PFSK-1 (cell line): ENCODE data around the gene PTPDC1.

Experiments
- FOXP2 ChIP-seq: optimal IDR thresholded peaks from 2 replicates; pipeline ENCODE3; 2011; ENCODE audit warnings: borderline replicate concordance, control low read depth, inconsistent platforms; ENCODE audit not compliant: insufficient read depth; ENCODE audit errors: extremely low read length, extremely low read depth
- POLR2AphosphoS5 ChIP-seq: IDR thresholded peaks from 2 replicates; pipeline ENCODE4 v1.6.1; 2012; ENCODE audit warnings: low read depth, mild to moderate bottlenecking, control low read depth, low read length, moderate library complexity
- REST ChIP-seq, 2 experiments: IDR thresholded peaks; 2 replicates each; pipeline versions ENCODE4 v1.6.1 to v1.8.0; 2011 to 2012; ENCODE audit warnings: low read depth in 2 of 2, low read length in 2 of 2, control low read depth in 1 of 2, inconsistent platforms in 1 of 2, mild to moderate bottlenecking in 1 of 2, moderate library complexity in 1 of 2; ENCODE audit not compliant: insufficient read depth in 1 of 2
- SIN3A ChIP-seq: IDR thresholded peaks from 2 replicates; pipeline ENCODE4 v1.6.1; 2012; ENCODE audit warnings: mild to moderate bottlenecking, low read length, moderate library complexity, borderline replicate concordance; ENCODE audit not compliant: insufficient read depth
- TAF1 ChIP-seq: IDR thresholded peaks from 2 replicates; pipeline ENCODE4 v1.6.1; 2012; ENCODE audit warnings: low read length, control low read depth, borderline replicate concordance; ENCODE audit not compliant: insufficient read depth

Gene PTPDC1

GRCh38 chr9:94076557-94076956, 7.7 kb upstream of the PTPDC1 start:
- TF ChIP-seq SIN3A (no peak), FOXP2 (no peak), TAF1 (no peak), POLR2AphosphoS5 (no peak)

GRCh38 chr9:94078086-94078485, 6.2 kb upstream of the PTPDC1 start:
- TF ChIP-seq REST (IDR thresholded peaks at IDR 0.05; ENCODE audit: insufficient read depth in 1 of 2, low read depth in 2 of 2, low read length in 2 of 2) (no peak), FOXP2 (no peak), SIN3A (no peak), POLR2AphosphoS5 (no peak)

GRCh38 chr9:94079236-94079635, 5.0 kb upstream of the PTPDC1 start:
- TF ChIP-seq SIN3A (no peak), TAF1 (no peak)

DNA sequence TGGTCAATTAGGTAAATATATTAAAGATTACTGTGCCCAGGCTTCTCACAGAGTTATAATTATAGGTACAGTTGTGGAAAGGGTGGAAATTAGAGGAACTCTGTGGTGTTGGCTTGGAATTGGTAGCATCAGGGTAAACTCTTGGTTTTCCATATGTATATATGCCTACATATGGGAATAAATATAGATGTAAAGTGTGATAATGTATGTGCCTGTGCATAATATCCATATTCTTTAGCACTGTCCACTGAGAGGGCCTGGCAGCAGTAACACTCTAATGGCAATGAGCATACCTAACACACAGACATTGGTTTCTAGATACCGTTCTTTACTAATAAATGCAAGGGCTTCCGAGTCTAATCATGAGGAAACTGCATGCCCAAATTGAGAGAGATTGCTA, 4.0 kb upstream of the PTPDC1 start:
- TF ChIP-seq FOXP2: no peak
- no peak for TF ChIP-seq POLR2AphosphoS5
- TF ChIP-seq SIN3A: no peak
- no peak for TF ChIP-seq REST (IDR thresholded peaks at IDR 0.05; ENCODE audit: insufficient read depth in 1 of 2, low read depth in 2 of 2, low read length in 2 of 2)
- no peak for TF ChIP-seq TAF1

GRCh38 chr9:94081435-94081834, 2.8 kb upstream of the PTPDC1 start:
- no peak for TF ChIP-seq SIN3A
- no peak for TF ChIP-seq REST (IDR thresholded peaks at IDR 0.05; ENCODE audit: insufficient read depth in 1 of 2, low read depth in 2 of 2, low read length in 2 of 2)
- TF ChIP-seq FOXP2: no peak
- no peak for TF ChIP-seq POLR2AphosphoS5
- TF ChIP-seq TAF1: no peak

DNA sequence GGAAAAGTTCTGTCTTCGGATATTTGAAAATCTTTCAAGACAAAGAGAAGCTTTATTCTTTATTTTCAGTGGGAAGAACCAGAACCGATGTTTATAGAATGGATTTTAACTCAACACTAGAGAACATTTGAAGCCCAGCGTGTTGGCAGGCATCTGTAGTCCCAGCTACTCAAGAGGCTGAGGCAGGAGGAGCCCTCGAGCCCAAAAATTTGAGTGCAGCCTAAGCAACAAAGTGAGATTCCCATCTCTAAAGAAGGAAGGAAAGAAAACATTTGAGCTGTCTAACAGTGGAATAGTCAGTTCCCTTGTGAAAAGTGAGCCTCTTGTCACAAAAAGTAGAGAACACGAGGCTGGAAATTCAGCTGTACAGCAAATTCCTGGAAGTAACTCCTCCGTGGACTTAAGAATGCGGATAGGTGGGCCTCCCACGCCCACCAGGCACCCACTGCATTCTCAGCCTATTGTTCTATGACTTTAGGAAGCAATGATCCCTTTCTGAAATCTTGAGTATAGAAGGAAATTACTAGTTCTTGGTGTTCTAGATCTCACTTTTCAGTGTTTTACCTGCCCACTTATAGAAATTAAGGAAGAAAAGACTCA, 2.3 kb upstream of the PTPDC1 start:
- TF ChIP-seq SIN3A: no peak
- no peak for TF ChIP-seq FOXP2
- no peak for TF ChIP-seq POLR2AphosphoS5
- no peak for TF ChIP-seq REST (IDR thresholded peaks at IDR 0.05; ENCODE audit: insufficient read depth in 1 of 2, low read depth in 2 of 2, low read length in 2 of 2)
- no peak for TF ChIP-seq TAF1
